Left lung (tissue), 10 donors: ENCODE results near the gene ELOVL2. TPM values are rescaled to one million over a fixed set of nuclear protein-coding genes. Genes with fewer than 3 reads are reported as not detected.

ENCODE experiments used
- ATAC-seq: fragments of 200-7000 bp; cut with Tn5 transposase; one replicate; pipeline ENCODE4 v1.9.1; 2020; ENCODE audit warnings: moderate library complexity
- DNase-seq, 4 donors: peaks; one replicate each; pipeline ENCODE4 v3.0.0-alpha.2; 2013 to 2020
- H3K27ac ChIP-seq, 2 donors: fragments of 200-600 bp; sonication (generic) in 1 of 2; one replicate each; pipeline versions ENCODE4 v1.5.0 to v1.8.0; 2020 to 2021
- H3K27me3 ChIP-seq, 2 donors: fragments of 200-600 bp; sonication (generic) in 1 of 2; one replicate each; pipeline versions ENCODE4 v1.5.0 to v1.8.0; 2020 to 2021
- H3K36me3 ChIP-seq, 2 donors: fragments of 200-600 bp; sonication (generic) in 1 of 2; one replicate each; pipeline versions ENCODE4 v1.5.0 to v1.8.0; 2020 to 2021
- H3K4me1 ChIP-seq, 2 donors: fragments of 200-600 bp; one replicate each; pipeline ENCODE4 v1.8.0; 2021
- H3K4me3 ChIP-seq, 2 donors: fragments of 200-600 bp; sonication (generic) in 1 of 2; one replicate each; pipeline versions ENCODE4 v1.5.0 to v1.8.0; 2020 to 2021; ENCODE audit warnings: mild to moderate bottlenecking in 1 of 2
- H3K9me3 ChIP-seq, 2 donors: fragments of 200-600 bp; sonication (generic) in 1 of 2; one replicate each; pipeline versions ENCODE4 v1.5.0 to v1.8.0; 2020 to 2021
- intact Hi-C, 2 donors: fragments of 100-400 bp; cut with DNase I; formaldehyde crosslinking; loops; one replicate each; pipeline versions ENCODE4 v1.11.2 to v1.14.2; 2022
- polyA plus RNA-seq, 6 donors: library from polyadenylated mRNA; unstranded; fragments of 120-200 nt; gene quantifications; one replicate each; pipeline ENCODE4 v1.2.1, GENCODE V29; 2013; ENCODE audit not compliant: insufficient read length in 6 of 6
- total RNA-seq, 2 donors: library from RNA; stranded (reverse); fragmentation: NEBNext Ultra II Directional; extraction: Animal tissue kit (Norgen Biotek cat#: 25700); gene quantifications; one replicate each; pipeline ENCODE4 v1.2.1, GENCODE V29; 2021
- TF ChIP-seq, protein P1 (sequence below), 2 donors: fragments of 200-600 bp; sonication (generic) in 1 of 2; IDR thresholded peaks; one replicate each; pipeline versions ENCODE4 v1.5.0 to v1.8.0; 2021; ENCODE audit warnings: antibody characterized with exemption in 2 of 2
- donor health status: DM: no; HTN: yes; CAD: no.
- donor health status: DM: no; HTN: no; CAD: no.

The ELOVL2 gene
- total and polyA plus RNA-seq, 8 donors = 0.09 to 6.5 (median 4.2) TPM

- no peaks in the 10 kb centered on the region for H3K27me3 ChIP-seq
- DNase-seq (no peak), ATAC-seq (no peak)
- H3K36me3 ChIP-seq = no peaks in the 10 kb centered on the region
- H3K4me3 ChIP-seq = no peak overlapping the region
- no peaks in the 10 kb centered on the region for H3K9me3 ChIP-seq
- no peaks in the 10 kb centered on the region for H3K4me1 ChIP-seq
- H3K27ac ChIP-seq = no peak overlapping the region
- TF ChIP-seq, protein P1, sequence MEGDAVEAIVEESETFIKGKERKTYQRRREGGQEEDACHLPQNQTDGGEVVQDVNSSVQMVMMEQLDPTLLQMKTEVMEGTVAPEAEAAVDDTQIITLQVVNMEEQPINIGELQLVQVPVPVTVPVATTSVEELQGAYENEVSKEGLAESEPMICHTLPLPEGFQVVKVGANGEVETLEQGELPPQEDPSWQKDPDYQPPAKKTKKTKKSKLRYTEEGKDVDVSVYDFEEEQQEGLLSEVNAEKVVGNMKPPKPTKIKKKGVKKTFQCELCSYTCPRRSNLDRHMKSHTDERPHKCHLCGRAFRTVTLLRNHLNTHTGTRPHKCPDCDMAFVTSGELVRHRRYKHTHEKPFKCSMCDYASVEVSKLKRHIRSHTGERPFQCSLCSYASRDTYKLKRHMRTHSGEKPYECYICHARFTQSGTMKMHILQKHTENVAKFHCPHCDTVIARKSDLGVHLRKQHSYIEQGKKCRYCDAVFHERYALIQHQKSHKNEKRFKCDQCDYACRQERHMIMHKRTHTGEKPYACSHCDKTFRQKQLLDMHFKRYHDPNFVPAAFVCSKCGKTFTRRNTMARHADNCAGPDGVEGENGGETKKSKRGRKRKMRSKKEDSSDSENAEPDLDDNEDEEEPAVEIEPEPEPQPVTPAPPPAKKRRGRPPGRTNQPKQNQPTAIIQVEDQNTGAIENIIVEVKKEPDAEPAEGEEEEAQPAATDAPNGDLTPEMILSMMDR (IDR thresholded peaks at IDR 0.05) = no peak
- intact Hi-C loops = no loop called here
Observed at GRCh38 chr6:11076540-11076939, 32.4 kb upstream of the ELOVL2 start.

DNA sequence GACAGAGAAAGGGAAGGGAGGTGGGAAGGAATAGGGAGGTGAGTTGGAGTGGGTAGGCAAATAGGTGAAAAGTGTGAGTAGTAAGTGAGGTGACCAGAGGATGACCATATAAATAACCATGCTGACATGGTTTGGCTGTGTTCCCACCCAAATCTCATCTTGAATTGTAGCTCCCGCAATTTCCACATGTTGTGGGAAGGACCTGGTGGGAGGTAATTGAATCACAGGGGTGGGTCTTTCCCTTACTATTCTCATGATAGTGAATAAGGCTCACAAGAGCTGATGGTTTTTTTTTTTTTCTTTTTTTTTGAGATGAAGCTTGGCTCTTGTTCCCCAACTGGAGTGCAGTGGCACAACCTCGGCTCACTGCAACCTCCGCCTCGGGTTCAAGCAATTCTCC is 28.0 kb upstream of the ELOVL2 start:
- Histone ChIP-seq H3K27ac (no peak overlapping the region), H3K27me3 (peaks cover 0 to 6% of the 10 kb centered on the region in 2 donors), H3K4me3 (no peak overlapping the region), H3K9me3 (no peaks in the 10 kb centered on the region), H3K4me1 (no peaks in the 10 kb centered on the region), H3K36me3 (no peaks in the 10 kb centered on the region)
- intact Hi-C loops = no loop called here
- TF ChIP-seq, protein P1 (IDR thresholded peaks at IDR 0.05) = no peak
- ATAC-seq (no peak), DNase-seq (no peak)

GRCh38 chr6:11069760-11070159 is 25.7 kb upstream of the ELOVL2 start:
- Histone ChIP-seq H3K4me3 (no peak overlapping the region), H3K36me3 (no peaks in the 10 kb centered on the region), H3K27ac (no peak overlapping the region), H3K9me3 (no peaks in the 10 kb centered on the region), H3K4me1 (no peaks in the 10 kb centered on the region), H3K27me3 (peaks cover 0 to 6% of the 10 kb centered on the region in 2 donors)
- ATAC-seq = no peak
- intact Hi-C loops = loop anchor here in 1 of 2 donors (5.0 kb wide), 1 partner anchor 117 kb away; no protein-coding TSS in a partner anchor
- no peak for DNase-seq
- TF ChIP-seq, protein P1 (IDR thresholded peaks at IDR 0.05) = no peak

GRCh38 chr6:11067348-11067747 is 23.2 kb upstream of the ELOVL2 start:
- Histone ChIP-seq H3K27ac (no peak overlapping the region), H3K4me3 (no peak overlapping the region), H3K27me3 (peaks cover 0 to 6% of the 10 kb centered on the region in 2 donors), H3K4me1 (no peaks in the 10 kb centered on the region), H3K36me3 (no peaks in the 10 kb centered on the region), H3K9me3 (no peaks in the 10 kb centered on the region)
- intact Hi-C loops = loop anchor here in 1 of 2 donors (5.0 kb wide), 1 partner anchor 115 kb away; no protein-coding TSS in a partner anchor
- DNase-seq = no peak
- TF ChIP-seq, protein P1 (IDR thresholded peaks at IDR 0.05) = no peak
- ATAC-seq = no peak

DNA sequence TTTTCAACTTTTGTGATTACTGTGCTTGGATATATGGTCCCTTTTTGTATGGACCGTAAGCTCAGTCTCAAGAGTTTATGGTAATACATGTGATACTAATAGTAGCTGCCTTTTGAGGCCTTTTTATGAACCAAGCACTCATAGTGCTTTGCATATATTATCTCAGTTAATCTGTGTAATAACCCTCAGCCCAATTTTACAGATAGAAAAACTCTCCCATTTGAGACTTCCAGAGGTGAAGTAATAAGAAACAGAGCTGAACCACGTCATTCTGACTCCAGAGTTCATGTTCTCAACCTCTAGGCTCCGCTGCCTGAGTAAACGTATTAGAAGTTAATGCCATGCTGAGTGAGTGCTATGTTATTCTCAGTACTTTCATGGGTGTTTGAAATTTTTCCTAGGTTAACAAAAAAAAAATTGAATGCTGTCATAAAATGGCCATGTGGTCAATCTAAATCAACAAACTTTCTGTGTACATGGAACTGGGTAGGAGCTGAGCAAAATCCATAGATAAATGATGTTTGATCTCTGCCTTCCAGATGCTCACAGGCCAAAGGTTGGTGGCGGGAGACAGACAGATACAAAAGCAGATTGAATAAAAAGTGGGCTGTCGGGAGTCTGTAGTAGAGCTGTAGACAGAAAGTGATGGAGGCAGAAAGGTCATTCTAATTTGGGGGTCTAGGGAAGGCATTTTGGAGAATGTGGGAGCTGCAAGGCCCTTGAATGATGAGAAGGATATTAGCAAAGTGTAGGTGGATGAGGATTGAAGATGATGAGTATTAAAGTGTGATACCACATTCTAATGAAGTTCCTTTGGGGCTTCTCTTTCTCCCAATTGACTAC is 22.6 kb upstream of the ELOVL2 start:
- intact Hi-C loops = loop anchor here in 1 of 2 donors (5.0 kb wide), 1 partner anchor 114 kb away; no protein-coding TSS in a partner anchor
- no peak overlapping the region for H3K27ac ChIP-seq

More for the DNA sequence above, 22.6 kb upstream of the ELOVL2 start:
- Histone ChIP-seq H3K4me1 (no peaks in the 10 kb centered on the region), H3K36me3 (no peaks in the 10 kb centered on the region), H3K9me3 (no peaks in the 10 kb centered on the region), H3K4me3 (no peak overlapping the region), H3K27me3 (peaks cover 0 to 11% of the 10 kb centered on the region in 2 donors)
- DNase-seq (no peak), ATAC-seq (no peak)
- TF ChIP-seq, protein P1 (IDR thresholded peaks at IDR 0.05) = no peak
